Activated CD4-positive, alpha-beta T cell treated with anti-CD3 and anti-CD28 coated beads for 24 hours (primary cell): ENCODE results near the gene HSPG2.
"Not testable (repeated sequence)": the region's sequence is repeated elsewhere in the genome, so short reads cannot be mapped to it uniquely, and the experiment has no call there.

Experiments
- DNase-seq, 2 donors: peaks; one replicate each; pipeline ENCODE4 v3.0.0-alpha.2; 2020; ENCODE audit warnings: low read depth in 2 of 2

The HSPG2 gene

DNA sequence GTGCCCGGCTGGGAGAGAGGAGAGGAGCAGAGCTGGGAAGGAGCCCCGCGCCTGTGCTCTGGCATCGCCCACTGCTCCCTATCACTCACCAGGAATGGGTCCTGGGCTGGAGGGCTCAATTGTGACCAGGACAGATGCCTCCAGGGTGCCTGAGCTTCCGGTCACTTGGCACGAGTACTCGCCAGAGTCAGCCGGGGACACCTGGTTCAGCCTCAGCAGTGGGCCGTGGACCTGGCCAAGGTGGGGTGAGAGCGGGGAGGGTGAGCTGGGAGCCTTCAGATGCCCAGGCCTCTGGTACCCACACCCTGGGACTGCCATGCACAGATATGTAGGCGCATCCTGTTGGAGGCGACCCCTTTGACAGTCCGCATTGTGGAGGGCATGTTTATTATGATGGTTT is 93.9 kb downstream of the HSPG2 start:
- no peak for DNase-seq

DNA sequence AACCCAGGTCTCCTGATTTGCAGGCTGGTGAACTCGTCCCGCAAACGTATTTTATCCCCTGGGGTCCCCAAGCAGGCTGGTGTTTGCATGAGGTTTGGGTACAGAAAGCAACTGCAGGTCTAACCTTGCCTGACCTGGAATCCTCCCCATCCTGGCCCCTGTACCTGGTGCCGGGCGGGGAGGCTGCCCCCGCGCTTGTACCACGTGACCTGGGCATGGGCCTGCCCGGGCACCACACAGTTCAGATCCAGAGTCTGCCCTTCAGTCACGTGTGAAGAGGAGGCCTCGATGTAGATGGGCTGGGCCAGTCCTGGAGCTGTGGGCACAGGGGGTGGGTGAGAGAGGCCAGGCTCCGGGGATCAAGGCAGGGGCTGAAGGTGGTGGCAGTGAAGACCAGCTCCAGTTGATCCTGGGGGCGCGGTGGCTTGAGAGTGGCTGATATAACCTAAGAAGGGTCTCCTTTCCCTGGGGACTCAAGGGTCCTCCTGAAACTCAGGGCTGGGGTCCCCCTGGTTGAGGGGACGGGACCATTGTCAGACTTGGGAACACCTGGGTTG is 94.4 kb downstream of the HSPG2 start:
- DNase-seq, result no peak

DNA sequence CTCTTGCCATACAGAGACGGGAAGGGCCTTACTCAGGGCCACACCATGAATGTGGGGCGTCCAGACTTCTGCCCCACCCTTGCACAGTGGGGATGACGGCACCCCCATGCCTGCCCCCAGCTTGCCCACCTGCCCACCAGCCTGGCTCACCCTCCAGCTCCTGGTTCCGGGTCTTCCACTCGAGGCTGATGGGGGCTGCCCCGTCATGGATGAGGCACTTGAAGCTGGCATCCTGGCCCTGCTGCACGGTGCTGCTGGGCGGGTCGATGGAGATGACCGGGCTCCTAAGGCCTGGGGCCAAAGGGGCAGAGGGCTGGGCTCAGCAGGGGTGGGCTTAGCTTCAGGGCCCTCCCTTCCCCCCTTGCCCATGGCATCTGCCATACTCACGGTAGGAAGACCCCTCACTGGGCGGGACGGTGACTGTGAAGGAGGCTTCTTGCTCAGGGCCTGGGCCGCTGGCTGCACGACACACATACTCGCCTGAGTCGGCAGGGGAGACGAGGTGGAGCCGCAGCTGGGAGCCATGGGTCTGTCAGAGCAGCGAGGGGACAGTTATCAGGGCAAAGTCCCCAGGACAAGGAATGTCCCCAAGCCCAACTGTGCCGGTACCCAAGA is 95.2 kb downstream of the HSPG2 start:
- no peak for DNase-seq

DNA sequence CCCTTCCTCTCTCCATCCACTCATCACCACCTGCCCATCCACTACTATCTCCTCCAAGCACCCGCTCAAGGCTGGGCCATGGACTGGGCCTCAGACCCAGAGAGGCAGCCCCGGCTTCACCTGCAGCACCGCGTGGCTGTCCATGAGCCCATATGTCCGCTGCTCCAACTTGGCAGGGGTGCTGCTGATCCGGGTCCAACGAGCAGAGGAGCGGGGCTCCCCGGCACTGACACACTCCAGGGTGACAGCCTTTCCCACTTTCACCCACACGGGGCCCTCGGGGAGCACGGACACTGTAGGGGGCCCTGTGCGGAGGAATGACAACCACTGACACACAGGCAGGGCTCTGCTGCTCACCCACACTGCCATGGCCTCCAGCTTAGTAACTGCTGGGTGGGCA is 96.1 kb downstream of the HSPG2 start:
- no peak for DNase-seq

DNA sequence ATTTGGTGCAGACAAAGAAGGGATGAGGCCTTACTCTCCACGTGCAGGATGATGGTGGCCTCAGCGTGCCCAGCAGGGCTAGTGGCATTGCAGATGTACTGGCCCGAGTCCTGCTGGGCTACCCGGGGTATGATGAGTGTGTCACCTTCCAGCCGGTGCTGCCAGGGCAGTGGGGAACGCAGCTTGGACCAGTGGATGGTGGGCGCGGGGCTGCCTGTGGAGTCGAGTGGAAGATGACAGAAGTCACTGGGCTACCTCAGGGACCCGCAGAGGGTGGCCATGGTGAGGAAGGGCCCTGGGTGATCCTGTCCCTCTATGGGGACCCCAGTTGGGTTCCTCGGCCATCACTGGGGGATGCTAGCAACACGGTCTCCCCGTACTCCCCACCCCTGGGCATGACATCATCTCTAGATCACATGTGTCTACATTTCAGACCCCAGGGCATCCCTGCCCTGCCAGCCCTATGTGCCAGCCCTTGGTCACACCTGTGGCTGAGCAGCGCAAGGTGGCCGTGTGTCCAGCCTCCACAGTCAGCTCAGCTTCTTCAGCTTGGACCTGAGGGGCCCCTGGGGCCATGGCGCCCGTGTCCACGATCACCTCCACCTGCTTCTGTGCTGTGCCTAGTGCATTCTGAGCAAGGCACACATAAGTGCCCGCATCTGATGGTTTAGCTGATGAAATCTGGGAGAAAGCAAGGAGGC is 97.6 kb downstream of the HSPG2 start:
- DNase-seq, result no peak

DNA sequence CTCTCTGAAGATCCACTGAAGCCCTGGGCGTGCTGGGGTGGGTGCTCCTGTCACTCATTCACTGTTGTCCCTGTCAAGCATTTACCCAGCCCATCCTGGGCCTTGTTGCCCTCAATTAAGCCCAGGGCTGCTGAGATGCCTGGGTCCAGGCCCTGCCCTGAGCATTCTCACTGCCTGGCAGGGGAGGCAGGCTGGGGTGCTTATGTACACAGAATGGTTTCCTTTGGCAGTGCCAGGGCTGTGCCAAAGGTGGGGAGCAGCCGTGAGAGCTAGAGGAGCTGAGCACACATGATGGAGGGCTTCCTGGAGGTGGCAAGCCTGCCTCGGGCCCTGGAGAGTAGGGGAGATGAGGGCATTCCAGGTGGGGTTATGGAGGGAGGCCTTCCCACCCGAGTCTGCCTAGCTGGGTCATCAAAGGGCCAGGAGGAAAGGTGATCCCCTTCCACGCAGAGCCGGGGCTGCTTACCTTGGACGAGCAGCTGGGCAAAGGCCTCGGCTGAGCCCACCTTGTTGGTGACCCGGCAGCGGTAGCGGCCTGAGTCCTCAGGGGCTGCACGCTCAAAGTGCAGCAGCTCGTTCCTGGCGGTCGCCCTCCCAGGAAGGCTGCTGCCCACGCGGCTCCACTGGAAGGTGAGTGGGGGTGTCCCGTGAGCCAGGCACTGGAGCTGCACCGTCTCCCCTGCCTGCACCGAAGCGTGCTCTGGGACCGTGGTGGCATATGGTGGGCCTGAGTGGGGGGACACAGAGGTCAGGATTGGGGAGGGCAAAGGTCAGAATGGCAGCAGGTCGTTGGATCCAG is 98.6 kb downstream of the HSPG2 start:
- no peak for DNase-seq

DNA sequence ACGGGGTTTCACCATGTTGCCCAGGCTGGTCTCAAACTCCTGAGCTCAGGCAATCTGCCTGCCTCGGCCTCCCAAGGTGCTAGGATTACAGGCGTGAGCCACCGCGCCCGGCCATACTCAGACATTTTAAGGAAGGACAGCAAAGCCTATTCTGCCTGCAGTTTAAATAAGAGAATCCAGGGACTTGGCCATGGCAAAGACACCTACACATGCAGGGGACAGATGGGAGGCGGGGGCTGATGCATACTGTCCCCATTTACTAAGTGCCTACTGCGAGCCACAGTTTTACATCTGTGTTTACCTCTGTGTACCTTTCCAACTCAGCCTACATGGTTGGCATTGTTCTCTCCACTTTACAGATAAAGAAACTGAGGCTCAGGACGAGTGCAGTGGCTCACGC is 99.6 kb downstream of the HSPG2 start:
- no peak for DNase-seq

DNA sequence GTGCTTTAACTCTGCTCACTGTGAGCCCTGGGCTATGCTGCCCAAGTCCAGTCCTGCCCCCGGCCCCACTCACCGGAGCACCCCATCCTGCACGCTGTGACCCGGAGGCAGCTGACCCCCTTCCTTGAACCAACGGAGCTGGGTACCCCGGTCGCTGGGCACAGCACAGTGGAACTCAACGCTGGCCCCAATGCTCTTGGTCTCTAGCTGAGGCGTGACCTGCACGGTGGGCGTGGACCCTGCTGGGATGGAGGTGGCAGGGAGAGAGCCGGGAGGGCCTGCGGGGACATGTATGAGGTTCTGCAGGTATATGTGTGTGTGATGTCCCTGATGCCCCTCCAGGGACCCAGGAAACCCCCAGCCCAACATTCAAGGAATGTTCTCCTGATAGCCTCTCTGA is 100.4 kb downstream of the HSPG2 start:
- no peak for DNase-seq

DNA sequence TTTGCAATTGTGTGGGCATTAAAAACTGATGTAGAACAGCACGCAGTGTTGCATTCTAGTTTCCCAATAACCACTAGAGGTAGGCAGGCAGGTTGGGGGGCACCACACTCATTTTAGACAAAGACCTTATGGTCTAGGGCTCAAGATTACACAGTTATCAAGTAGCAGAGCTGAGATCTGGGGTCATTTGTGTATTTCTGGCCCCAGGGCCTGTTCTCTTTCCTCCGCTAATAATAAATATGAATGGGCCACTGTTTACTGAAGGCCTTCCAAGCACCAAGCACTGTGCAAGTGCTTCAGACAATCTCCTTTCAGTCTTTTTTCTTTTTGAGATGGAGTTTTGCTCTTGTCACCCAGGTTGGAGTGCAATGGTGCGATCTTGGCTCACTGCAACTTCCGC is 101.1 kb downstream of the HSPG2 start:
- DNase-seq, result no peak

DNA sequence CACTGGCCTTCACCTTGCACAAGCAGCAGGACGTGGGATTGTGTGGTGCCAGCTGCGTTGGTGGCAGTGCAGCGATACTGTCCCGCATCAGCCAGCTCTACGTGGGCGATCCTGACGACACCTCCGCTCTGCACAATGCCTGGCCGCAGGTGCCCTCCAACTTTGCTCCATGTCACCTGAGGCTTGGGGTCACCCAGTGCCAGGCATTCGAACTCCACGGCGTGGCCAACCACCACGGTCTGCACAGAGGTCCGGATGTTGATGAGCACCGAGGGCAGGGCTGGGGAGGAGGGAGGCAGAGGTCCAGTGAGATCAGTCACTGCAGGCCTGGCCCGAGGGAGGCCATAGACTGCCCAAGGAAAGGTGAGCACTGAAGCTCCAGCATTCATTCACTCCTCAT is 102.4 kb downstream of the HSPG2 start:
- DNase-seq, result no peak

DNA sequence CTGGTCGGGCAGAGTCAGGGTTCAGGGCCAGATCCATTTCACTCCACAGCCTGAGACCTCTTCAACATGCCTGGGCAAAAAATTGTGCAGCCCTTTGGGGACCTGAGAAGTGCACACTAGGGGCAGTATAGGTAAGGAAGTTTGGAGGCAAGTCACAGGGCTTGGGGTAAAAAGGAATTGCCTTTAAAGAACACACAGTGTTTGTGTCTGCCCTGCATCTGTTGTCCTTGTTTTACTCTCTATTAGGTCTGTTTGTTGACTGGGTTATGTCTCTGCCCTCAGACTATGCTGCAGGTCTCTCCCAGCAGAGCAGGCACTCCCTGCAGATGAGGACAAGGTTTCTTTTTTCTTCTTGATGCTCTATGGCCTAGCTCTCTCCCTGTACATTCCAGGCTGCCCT is 103.0 kb downstream of the HSPG2 start:
- DNase-seq, result no peak

DNA sequence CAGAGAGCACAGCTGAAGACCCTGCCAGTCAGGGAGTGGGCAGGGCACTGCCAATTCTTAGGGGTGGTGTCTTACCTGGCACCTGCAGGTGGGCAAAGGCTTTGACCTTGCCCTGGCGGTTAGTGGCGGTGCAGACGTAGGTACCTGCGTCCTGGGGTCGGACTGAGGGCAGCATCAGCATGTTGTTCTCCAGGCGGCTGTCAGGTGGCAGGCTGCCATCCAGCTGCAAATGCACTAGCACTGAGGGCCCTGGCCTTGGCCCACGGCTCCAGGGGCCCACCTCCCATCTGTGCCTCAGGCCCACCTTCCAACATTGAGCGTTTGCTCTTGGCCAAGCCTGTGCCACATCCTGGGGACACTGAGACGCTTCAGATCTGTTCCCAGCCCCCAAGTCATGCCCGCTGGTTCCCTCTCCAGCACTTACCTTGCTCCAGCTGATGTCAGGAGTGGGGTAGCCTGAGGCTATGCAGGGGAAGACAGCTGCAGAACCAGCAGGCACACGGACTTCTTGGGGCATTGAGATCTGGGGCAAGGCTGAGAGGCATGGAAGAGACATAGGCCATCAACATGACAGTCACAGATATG is 103.6 kb downstream of the HSPG2 start:
- DNase-seq, result no peak

DNA sequence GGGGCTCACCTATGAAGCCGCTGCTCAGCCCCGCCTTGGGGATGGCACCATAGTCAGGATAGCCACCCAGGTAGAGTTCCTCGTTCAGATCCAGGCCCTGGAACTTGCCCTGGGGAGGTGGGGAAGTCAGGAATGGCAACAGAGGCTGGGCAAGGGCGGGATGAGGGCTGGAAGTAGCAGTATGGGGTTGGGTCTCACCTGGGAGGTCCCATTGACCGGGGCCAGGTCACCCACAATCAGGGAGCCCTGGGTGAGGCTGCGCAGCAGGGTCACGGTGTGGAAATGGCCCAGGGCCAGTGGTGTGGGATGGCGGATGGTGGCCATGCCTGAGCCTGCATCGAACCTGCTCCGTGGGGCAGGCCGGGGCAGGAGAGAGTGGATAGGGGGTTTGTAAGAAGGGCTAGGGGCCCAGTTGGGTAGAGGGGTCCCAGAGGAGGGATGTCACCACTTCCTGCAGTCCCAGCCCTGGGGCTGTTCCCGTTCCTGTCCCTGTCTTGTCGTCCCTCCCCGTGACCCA is 105.6 kb downstream of the HSPG2 start:
- no peak for DNase-seq

DNA sequence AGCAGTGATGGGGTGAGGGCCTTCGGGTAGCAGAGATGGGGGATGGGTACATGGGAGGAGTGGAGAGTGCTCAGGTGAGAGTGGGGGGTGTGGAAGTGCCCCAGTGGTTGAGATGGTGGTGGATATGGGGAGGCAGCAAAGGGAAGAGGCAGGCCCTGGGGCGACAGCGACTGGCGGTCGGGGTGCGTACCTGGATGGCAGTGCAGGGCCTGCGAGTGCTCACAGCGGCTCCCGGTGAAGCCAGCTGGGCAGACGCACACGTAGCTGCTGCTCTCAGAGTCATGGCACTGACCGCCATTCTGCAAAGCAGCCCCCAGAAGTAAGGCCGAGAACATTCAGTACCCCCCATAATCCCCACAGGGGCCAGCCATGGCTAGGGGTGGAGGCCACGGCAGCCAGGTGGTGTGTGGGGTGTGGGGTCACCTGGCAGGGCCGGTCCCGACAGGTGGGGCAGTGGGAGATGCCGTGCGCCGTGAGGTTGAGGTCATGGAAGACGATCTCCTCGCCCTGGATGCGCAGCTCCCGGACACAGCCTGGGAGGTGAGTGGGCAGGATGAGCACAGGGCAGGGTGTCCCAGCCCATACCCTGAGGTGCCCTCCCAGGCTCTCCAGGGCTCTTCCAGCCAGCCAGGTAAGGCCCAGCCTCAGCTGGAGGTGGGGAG is 106.2 kb downstream of the HSPG2 start:
- DNase-seq, result no peak

DNA sequence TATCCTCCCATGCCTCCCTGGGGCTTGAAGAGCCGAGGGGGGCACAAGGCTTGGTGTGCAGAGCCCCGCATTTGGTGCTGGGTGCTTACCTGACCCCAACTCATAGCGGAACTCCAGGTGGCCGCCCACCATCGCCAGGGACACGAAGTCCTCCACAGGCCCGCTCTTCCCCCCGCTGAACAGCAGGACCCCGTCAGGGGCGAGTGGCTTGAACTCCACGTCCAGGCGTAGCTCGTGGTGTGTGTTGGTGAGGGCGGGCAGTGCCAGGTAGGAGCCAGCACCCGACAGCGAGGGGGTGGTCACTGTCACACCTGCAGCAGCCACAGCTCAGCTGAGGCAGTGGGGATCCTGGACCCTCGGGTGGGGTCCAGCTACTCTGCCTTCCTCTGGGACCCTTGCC is 107.8 kb downstream of the HSPG2 start:
- no peak for DNase-seq

DNA sequence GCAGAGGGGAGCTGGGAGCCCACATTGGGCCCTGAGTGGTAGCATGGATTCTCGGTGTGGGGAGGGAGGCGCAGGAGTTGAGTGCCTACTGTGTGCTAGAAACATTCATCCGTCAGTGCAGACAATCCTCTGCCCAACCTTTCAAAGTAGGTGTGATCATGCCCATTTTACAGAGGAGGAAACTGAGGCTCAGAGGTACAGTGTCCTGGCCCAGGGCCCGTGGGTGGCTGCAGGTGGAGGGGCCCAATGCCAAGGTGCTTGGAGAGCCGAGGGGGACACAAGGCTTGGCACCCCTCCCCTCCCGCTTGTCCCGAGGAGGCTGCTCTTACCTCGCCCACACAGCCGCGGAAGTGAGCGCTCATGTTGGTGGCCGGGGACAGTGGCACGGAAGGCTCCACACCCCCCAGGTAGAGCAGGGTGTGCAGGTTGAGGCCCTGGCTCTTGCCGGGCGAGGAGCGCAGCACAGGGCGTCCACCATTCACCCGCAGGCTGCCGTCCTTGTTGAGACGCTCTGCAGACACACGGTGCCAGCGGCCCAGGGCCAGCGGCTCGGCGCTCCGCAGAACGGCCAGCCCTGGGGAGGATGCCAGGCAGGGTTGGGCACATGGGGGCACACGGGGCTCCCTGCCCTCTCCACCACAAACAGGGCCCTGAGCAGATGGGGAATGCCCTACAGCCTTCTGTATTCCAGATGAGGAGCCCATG is 108.5 kb downstream of the HSPG2 start:
- no peak for DNase-seq

DNA sequence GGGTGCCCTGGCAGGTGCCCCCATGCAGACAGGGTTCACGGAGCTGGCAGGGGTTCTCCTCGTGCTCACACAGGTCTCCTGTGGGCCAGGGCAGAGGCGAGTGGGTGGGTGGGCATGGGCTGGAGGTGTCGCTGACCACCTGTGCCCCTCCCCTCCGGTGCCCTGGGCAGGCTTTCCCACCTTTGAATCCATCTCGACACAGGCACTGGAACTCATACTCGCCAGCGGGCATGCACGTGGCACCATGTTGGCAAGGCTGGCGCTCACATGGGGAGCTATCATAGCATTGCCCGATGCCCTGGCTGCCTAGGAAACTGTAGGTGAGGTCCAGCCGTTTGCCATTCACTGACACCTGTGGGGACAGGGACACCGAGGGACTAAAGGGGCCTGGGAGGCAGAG is 109.0 kb downstream of the HSPG2 start:
- no peak for DNase-seq

DNA sequence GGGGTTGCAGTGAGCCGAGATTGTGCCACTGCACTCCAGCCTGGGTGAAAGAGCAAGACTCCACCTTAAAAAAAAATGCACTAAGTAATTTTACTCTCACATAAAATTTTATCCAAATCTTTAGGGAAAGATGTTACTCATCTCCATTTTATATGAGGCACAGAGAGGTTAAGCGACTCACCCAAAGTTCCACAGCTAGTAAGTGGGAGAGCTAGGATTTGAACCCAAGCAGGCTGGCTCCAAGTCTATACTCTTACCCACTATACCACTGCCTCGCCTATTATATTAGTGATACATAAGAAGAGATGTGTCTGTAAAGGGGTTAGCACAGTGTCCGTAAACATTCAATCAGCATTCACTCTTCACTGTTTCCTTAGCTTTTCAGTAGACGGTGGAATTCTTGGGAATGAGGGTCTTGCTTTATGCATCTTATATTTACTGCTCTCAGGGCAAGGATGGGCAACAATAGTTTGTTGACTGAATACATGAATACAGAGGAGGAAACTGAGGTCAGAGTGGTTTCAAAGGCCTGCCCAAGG is 109.9 kb downstream of the HSPG2 start:
- DNase-seq, result no peak

DNA sequence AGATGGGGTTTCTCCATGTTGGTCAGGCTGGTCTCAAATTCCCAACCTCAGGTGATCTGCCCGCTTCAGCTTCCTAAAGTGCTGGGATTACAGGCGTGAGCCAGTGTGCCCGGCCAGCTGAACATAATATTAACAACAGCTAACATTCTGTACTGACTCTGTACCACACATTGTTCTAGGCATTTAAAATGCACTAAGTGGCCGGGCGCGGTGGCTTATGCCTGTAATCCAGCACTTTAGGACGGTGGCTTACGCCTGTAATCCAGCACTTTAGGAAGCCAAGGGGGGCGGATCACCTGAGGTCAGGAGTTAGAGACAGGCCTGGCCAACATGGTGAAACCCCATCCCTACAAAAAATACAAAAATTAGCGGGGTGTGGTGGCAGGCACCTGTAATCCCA is 110.4 kb downstream of the HSPG2 start:
- not testable (repeated sequence) for DNase-seq

DNA sequence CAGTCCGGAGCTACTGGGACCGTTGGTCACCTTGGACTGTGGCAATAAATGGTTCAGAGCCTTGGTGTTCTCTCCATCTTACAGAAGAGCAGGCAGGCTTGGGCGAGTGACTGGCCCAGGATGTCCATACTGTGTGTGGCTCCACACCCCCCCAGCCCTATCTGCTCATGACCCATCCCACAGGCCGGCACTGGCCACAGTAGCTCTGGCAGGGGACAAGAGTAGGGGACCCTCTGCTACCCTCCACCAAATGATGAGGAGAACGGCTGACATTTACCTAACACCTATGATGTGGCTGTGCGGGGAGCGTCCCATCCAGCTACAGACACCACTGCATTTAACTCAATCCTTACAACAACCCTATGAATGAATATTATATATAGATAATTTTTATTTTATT is 111.7 kb downstream of the HSPG2 start:
- no peak for DNase-seq

DNA sequence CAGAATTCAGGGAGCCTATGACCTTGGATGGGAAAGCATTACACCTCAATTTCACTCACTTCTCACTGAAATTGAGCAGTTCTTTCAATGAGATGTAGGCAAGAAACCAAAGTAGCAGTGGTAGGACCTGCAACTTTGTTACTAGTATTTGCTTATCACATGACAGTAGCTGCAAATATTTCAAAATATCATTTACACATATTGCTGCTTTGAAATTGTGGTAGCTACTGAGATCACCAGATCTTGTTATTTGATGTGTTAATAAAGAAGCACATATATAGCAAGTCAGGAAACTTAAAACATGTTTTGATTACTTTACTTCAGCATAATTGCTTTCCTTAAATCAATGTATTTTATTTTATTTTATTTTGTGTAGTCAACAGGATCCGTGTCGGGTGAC is 112.2 kb downstream of the HSPG2 start:
- DNase-seq, result no peak
